GM19351 (cell line): ENCODE measurements around the gene FAM32A.

Experiments
- ATAC-seq: cut with Tn5 transposase; IDR thresholded peaks from one replicate; pipeline ENCODE4 v1.9.1; 2021; ENCODE audit warnings: mild to moderate bottlenecking, moderate library complexity; ENCODE audit not compliant: unreplicated experiment

FAM32A gene

GRCh38 chr19:16185123-16185767 lies at the start of gene FAM32A:
TSS of gene FAM32A (plus strand) at chr19:16185410. CDS start at chr19:16185443, 33 bp downstream.
- peak; percentile 87 for ATAC-seq

GRCh38 chr19:16135430-16136127 lies 49.6 kb upstream of the FAM32A start:
- ATAC-seq = no peak

- ATAC-seq = no peak
Measured at GRCh38 chr19:16136185-16136999, 48.8 kb upstream of the FAM32A start.

GRCh38 chr19:16139752-16140151 lies 45.5 kb upstream of the FAM32A start:
- no peak for ATAC-seq

- ATAC-seq = no peak
Measured at GRCh38 chr19:16141043-16141442, 44.2 kb upstream of the FAM32A start.

GRCh38 chr19:16142032-16142580 lies 43.1 kb upstream of the FAM32A start:
- ATAC-seq = no peak

- peak; percentile 75 for ATAC-seq
Measured at GRCh38 chr19:16143399-16144215, 41.6 kb upstream of the FAM32A start, which contains the start of gene HSH2D. TSS of gene HSH2D (plus strand) at chr19:16143685. CDS start at chr19:16148751, 5,066 bp downstream.

GRCh38 chr19:16144216-16144581 lies 41.0 kb upstream of the FAM32A start:
- ATAC-seq = no peak

- ATAC-seq = no peak
Measured at GRCh38 chr19:16146112-16146511, 39.1 kb upstream of the FAM32A start.

GRCh38 chr19:16148443-16149229 lies 36.6 kb upstream of the FAM32A start:
- no peak for ATAC-seq

GRCh38 chr19:16153582-16154336 lies 31.5 kb upstream of the FAM32A start:
- ATAC-seq = no peak

- no peak for ATAC-seq
Measured at GRCh38 chr19:16154557-16154956, 30.7 kb upstream of the FAM32A start.

GRCh38 chr19:16155128-16155527 lies 30.1 kb upstream of the FAM32A start:
- ATAC-seq = no peak

GRCh38 chr19:16156904-16157303 lies 28.3 kb upstream of the FAM32A start:
- ATAC-seq = no peak

- no peak for ATAC-seq
Measured at GRCh38 chr19:16157601-16158000, 27.6 kb upstream of the FAM32A start.

GRCh38 chr19:16159655-16160054 lies 25.6 kb upstream of the FAM32A start:
- no peak for ATAC-seq

- ATAC-seq = no peak
Measured at GRCh38 chr19:16160445-16160942, 24.7 kb upstream of the FAM32A start.

GRCh38 chr19:16160943-16161560 lies 24.2 kb upstream of the FAM32A start:
- no peak for ATAC-seq
